ENCODE results near the gene SNCAIP.

SNCAIP gene

GRCh38 chr5:122419142-122419894 lies 107.3 kb downstream of the SNCAIP start:
- no peak overlapping the region for H3K4me3 ChIP-seq (ENCODE audit: low read depth, low read length)
- no peak for DNase-seq (ENCODE audit: low read depth)
- no peak for TF ChIP-seq MAX (IDR thresholded peaks at IDR 0.05; ENCODE audit: low read depth, low read length)
- TF ChIP-seq CTCF (IDR thresholded peaks at IDR 0.05; ENCODE audit: low read depth, low read length): no peak
- no peak for TF ChIP-seq MYC (IDR thresholded peaks at IDR 0.05; ENCODE audit: low read depth, low read length)
- no peak for TF ChIP-seq POLR2A (IDR thresholded peaks at IDR 0.05; ENCODE audit: extremely low read depth, insufficient read length)

- DNase-seq (ENCODE audit: low read depth): no peak
- TF ChIP-seq MYC (IDR thresholded peaks at IDR 0.05; ENCODE audit: low read depth, low read length) (no peak), CTCF (IDR thresholded peaks at IDR 0.05; ENCODE audit: low read depth, low read length) (no peak), POLR2A (IDR thresholded peaks at IDR 0.05; ENCODE audit: extremely low read depth, insufficient read length) (no peak), MAX (IDR thresholded peaks at IDR 0.05; ENCODE audit: low read depth, low read length) (no peak)
- no peak overlapping the region for H3K4me3 ChIP-seq (ENCODE audit: low read depth, low read length)
Measured at GRCh38 chr5:122420091-122420490, 108.1 kb downstream of the SNCAIP start.

- TF ChIP-seq MAX (IDR thresholded peaks at IDR 0.05; ENCODE audit: low read depth, low read length) (no peak), MYC (IDR thresholded peaks at IDR 0.05; ENCODE audit: low read depth, low read length) (no peak), POLR2A (IDR thresholded peaks at IDR 0.05; ENCODE audit: extremely low read depth, insufficient read length) (no peak), CTCF (IDR thresholded peaks at IDR 0.05; ENCODE audit: low read depth, low read length) (no peak)
- DNase-seq (ENCODE audit: low read depth): no peak
- H3K4me3 ChIP-seq (ENCODE audit: low read depth, low read length): no peak overlapping the region
Measured at GRCh38 chr5:122420537-122421236, 108.7 kb downstream of the SNCAIP start.

DNA sequence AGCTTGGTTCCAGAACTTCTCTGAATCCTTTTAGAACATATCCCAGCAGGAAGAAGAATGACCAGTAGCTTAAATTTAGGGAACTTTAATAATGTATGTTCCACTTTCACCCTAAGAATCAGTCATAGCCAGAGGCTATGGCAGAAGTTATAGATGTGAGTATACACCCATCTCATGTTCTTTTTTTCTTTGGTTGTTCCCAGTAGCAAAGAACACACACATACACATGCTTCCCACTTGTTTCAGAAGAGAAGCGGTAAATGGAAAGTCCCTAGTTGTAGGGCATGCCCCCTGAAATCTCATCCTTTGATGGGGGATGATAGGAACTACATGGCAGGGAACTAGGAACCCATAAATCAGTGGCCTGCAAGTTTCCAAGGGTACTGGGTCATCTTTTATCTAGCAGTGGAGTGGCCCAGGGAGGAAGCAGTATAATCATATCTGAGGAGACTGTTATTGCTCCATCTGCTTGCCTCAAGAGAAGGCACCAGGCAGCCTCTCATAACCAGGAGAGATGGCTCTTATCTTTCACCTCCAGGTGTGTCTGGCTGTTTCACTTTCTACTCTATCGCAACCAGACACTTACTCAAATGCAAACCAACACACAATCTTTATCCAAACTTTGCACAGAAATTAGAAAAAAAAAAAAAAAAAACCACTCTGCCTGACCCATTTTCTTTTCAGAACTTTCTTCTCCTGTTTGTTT lies 109.5 kb downstream of the SNCAIP start:
- no peak overlapping the region for H3K4me3 ChIP-seq (ENCODE audit: low read depth, low read length)
- no peak for TF ChIP-seq MYC (IDR thresholded peaks at IDR 0.05; ENCODE audit: low read depth, low read length)
- no peak for TF ChIP-seq POLR2A (IDR thresholded peaks at IDR 0.05; ENCODE audit: extremely low read depth, insufficient read length)
- TF ChIP-seq MAX (IDR thresholded peaks at IDR 0.05; ENCODE audit: low read depth, low read length): no peak
- TF ChIP-seq CTCF (IDR thresholded peaks at IDR 0.05; ENCODE audit: low read depth, low read length): no peak
- no peak for DNase-seq (ENCODE audit: low read depth)

DNA sequence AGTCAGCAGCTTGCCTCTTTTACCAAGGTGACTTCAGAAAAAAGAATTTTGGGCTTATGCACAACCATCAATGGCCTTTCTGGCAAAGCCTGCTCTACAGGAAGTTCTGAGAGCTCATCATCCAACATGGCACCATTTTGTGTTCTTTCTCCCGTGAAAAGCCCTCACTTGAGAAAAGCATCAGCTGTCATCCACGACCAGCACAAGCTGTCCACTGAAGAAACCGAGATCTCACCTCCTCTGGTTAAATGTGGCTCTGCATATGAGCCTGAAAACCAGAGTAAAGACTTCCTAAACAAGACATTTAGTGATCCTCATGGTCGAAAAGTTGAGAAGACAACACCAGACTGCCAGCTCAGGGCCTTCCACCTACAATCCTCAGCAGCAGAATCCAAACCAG lies 111.2 kb downstream of the SNCAIP start:
- TF ChIP-seq POLR2A (IDR thresholded peaks at IDR 0.05; ENCODE audit: extremely low read depth, insufficient read length) (no peak), CTCF (IDR thresholded peaks at IDR 0.05; ENCODE audit: low read depth, low read length) (no peak)
- no peak for DNase-seq (ENCODE audit: low read depth)
- H3K4me3 ChIP-seq (ENCODE audit: low read depth, low read length): no peak overlapping the region
